Neural progenitor cell (in vitro differentiated cells): ENCODE results near the gene PER2. TPM values are rescaled to one million over a fixed set of nuclear protein-coding genes. Genes with fewer than 3 reads are reported as not detected.

ENCODE experiments used
- DNase-seq: peaks from one replicate; pipeline ENCODE4 v3.0.0-alpha.2; 2016; ENCODE audit warnings: low spot score
- H2AFZ ChIP-seq: fragments of 200-600 bp; sonication (generic); replicated peaks from 2 replicates; pipeline ENCODE4 v1.6.1; 2016; ENCODE audit warnings: antibody characterized with exemption
- H3F3A ChIP-seq: fragments of 200-600 bp; sonication (generic); 2 replicates; pipeline ENCODE4 v1.6.1; 2016; ENCODE audit warnings: antibody characterized with exemption, low read depth
- H3K27ac ChIP-seq: fragments of 200-600 bp; sonication (generic); 2 replicates; pipeline ENCODE4 v1.5.1; 2016; ENCODE audit warnings: mild to moderate bottlenecking
- H3K27me3 ChIP-seq: fragments of 200-600 bp; sonication (generic); 2 replicates; pipeline ENCODE4 v1.6.1; 2016; ENCODE audit warnings: mild to moderate bottlenecking, moderate library complexity
- H3K36me3 ChIP-seq: fragments of 200-600 bp; sonication (generic); 2 replicates; pipeline ENCODE4 v1.5.1; 2016
- H3K4me1 ChIP-seq: fragments of 200-600 bp; sonication (generic); 2 replicates; pipeline ENCODE4 v1.6.1; 2016; ENCODE audit warnings: mixed run types
- H3K4me2 ChIP-seq: fragments of 200-600 bp; sonication (generic); 2 replicates; pipeline ENCODE4 v1.6.1; 2016
- H3K4me3 ChIP-seq: fragments of 200-600 bp; sonication (generic); 2 replicates; pipeline ENCODE4 v1.5.1; 2016
- H3K79me2 ChIP-seq: fragments of 200-600 bp; sonication (generic); 2 replicates; pipeline ENCODE4 v1.6.1; 2016; ENCODE audit warnings: low read depth
- H3K9ac ChIP-seq: fragments of 200-600 bp; sonication (generic); 2 replicates; pipeline ENCODE4 v1.6.1; 2016
- H3K9me3 ChIP-seq: fragments of 200-600 bp; sonication (generic); 2 replicates; pipeline ENCODE4 v1.5.1; 2016; ENCODE audit warnings: low read depth
- H4K20me1 ChIP-seq: fragments of 200-600 bp; sonication (generic); 2 replicates; pipeline ENCODE4 v1.6.1; 2016; ENCODE audit warnings: low read depth
- H3K27ac Mint-ChIP-seq: 3 replicates; pipeline ENCODE4 v1.8.0; 2021; ENCODE audit warnings: mixed read lengths
- H3K27me3 Mint-ChIP-seq: 2 replicates; pipeline ENCODE4 v1.8.0; 2022; ENCODE audit warnings: low read depth, mild to moderate bottlenecking, inconsistent platforms, moderate library complexity, mixed read lengths; ENCODE audit not compliant: insufficient read depth
- H3K36me3 Mint-ChIP-seq: 3 replicates; pipeline ENCODE4 v1.8.0; 2021; ENCODE audit warnings: mixed read lengths
- H3K4me1 Mint-ChIP-seq: 3 replicates; pipeline ENCODE4 v1.8.0; 2021; ENCODE audit warnings: mixed read lengths
- H3K4me3 Mint-ChIP-seq: 3 replicates; pipeline ENCODE4 v1.8.0; 2021; ENCODE audit warnings: mild to moderate bottlenecking, moderate library complexity, mixed read lengths
- H3K9me3 Mint-ChIP-seq: 3 replicates; pipeline ENCODE4 v1.8.0; 2020; ENCODE audit warnings: mixed read lengths
- EZH2 ChIP-seq: fragments of 200-600 bp; sonication (generic); IDR thresholded peaks from 2 replicates; pipeline ENCODE4 v1.6.1; 2017; ENCODE audit warnings: antibody characterized with exemption, mild to moderate bottlenecking, moderate library complexity
- EZH2phosphoT487 ChIP-seq: fragments of 200-600 bp; sonication (generic); IDR thresholded peaks from 2 replicates; pipeline ENCODE4 v1.6.1; 2017; ENCODE audit warnings: antibody characterized with exemption
- total RNA-seq: library from RNA; depleted of rRNA; stranded (reverse); fragments of >200 nt; gene quantifications from 2 replicates; pipeline ENCODE4 v1.2.3, GENCODE V29; 2015; ENCODE audit warnings: low replicate concordance
- TF ChIP-seq, protein P1 (sequence below): fragments of 200-600 bp; sonication (generic); IDR thresholded peaks from 2 replicates; pipeline ENCODE4 v1.5.1; 2017; ENCODE audit warnings: antibody characterized with exemption, mild to moderate bottlenecking

The PER2 gene
- total RNA-seq, 1 donor from 2014 or later, result 1.4 TPM

DNA sequence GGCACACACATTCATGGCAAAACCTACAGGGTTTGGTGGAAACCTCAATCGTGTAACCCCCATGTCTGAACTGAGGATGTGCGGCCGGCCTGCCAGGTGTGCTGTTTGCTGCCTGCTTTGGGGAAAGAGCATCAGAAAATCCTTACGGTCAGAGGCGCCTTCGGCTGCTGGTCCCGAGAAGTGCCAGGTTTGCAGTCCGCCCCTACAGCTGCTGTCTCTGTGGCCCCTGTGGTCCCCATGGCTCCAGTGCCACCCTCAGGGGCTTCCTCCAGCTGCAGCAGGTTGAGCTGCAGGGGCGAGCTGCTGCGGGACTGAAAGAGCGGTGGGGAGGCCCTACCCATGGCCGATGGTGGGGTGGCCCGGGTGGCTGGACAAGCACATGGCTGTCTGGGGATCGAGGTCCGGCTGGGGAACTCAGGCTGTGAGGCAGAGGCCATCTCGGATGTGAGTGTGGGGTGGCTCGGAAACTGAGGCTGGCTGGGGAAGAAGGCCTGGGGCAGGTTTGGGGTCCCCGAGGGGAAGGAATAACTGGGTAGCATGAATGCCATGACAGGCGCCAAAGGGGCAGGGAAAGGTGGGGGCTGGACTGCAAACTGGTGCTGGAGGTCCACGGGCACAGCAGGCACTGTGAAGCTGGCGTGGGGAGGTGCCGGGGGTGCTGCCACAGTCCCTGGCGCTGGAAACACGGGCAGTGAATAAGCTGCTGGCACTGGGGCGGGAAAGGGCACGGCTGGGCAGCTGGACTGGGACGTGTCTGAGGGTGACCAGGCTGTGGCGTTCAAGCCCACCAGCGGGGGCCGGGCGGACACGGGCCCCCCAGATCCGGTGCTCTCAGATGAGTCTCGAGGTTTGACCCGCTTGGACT, 35.4 kb downstream of the PER2 start:
- Histone ChIP-seq H3F3A (no peaks in the 10 kb centered on the region), H3K79me2 (no peaks in the 10 kb centered on the region), H3K27me3 (no peaks in the 10 kb centered on the region), H3K27ac (no peak overlapping the region), H3K36me3 (no peaks in the 10 kb centered on the region), H3K4me2 (no peak overlapping the region), H3K9me3 (no peaks in the 10 kb centered on the region), H3K4me1 (no peaks in the 10 kb centered on the region), H2AFZ (no peak overlapping the region), H4K20me1 (peaks cover 7% of the 10 kb centered on the region), H3K4me3 (no peak overlapping the region), H3K9ac (no peak overlapping the region)
- Mint-ChIP-seq H3K27me3 (peaks cover 2% of the 10 kb centered on the region), H3K27ac (no peak overlapping the region), H3K36me3 (peaks cover 10% of the 10 kb centered on the region), H3K9me3 (no peaks in the 10 kb centered on the region), H3K4me3 (no peak overlapping the region), H3K4me1 (peaks cover 4% of the 10 kb centered on the region)
- no peak for TF ChIP-seq EZH2phosphoT487
- no peak for TF ChIP-seq EZH2
- TF ChIP-seq, protein P1, sequence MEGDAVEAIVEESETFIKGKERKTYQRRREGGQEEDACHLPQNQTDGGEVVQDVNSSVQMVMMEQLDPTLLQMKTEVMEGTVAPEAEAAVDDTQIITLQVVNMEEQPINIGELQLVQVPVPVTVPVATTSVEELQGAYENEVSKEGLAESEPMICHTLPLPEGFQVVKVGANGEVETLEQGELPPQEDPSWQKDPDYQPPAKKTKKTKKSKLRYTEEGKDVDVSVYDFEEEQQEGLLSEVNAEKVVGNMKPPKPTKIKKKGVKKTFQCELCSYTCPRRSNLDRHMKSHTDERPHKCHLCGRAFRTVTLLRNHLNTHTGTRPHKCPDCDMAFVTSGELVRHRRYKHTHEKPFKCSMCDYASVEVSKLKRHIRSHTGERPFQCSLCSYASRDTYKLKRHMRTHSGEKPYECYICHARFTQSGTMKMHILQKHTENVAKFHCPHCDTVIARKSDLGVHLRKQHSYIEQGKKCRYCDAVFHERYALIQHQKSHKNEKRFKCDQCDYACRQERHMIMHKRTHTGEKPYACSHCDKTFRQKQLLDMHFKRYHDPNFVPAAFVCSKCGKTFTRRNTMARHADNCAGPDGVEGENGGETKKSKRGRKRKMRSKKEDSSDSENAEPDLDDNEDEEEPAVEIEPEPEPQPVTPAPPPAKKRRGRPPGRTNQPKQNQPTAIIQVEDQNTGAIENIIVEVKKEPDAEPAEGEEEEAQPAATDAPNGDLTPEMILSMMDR, result no peak
- DNase-seq, result no peak

DNA sequence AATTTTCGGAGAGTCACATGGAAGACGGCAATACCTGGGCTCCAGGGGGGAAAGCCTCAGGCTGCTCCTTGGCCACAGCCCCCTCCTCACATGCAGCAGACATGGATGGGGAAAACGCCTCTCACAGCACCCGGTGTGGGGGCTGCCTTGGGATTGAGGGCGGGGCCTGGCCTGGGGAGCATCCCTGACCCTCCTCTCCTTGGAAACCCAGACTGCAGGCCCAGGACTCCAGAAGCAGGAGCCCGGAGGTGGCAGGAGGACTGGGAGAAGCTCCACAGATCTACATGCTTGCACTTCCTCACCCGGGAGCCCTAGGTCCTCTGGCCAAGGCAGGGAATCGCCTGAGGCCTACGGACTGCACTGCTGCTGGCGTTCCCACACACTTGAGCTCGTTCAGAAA, 36.4 kb downstream of the PER2 start:
- Mint-ChIP-seq H3K36me3 (peaks cover 13% of the 10 kb centered on the region), H3K9me3 (no peaks in the 10 kb centered on the region), H3K27ac (no peak overlapping the region), H3K4me1 (peaks cover 4% of the 10 kb centered on the region), H3K27me3 (peaks cover 2% of the 10 kb centered on the region), H3K4me3 (no peak overlapping the region)
- H3K4me1 ChIP-seq, result no peaks in the 10 kb centered on the region
- H3K79me2 ChIP-seq, result no peaks in the 10 kb centered on the region
- peaks cover 6% of the 10 kb centered on the region for H4K20me1 ChIP-seq
- TF ChIP-seq EZH2phosphoT487 (no peak), EZH2 (no peak)
- TF ChIP-seq, protein P1, result no peak
- H3K4me2 ChIP-seq, result no peak overlapping the region
- no peak overlapping the region for H2AFZ ChIP-seq
- no peak overlapping the region for H3K27ac ChIP-seq
- no peaks in the 10 kb centered on the region for H3K27me3 ChIP-seq
- H3K36me3 ChIP-seq, result no peaks in the 10 kb centered on the region
- H3K9me3 ChIP-seq, result no peaks in the 10 kb centered on the region
- H3K9ac ChIP-seq, result no peak overlapping the region
- no peak for DNase-seq
- no peak overlapping the region for H3K4me3 ChIP-seq
- H3F3A ChIP-seq, result no peaks in the 10 kb centered on the region

DNA sequence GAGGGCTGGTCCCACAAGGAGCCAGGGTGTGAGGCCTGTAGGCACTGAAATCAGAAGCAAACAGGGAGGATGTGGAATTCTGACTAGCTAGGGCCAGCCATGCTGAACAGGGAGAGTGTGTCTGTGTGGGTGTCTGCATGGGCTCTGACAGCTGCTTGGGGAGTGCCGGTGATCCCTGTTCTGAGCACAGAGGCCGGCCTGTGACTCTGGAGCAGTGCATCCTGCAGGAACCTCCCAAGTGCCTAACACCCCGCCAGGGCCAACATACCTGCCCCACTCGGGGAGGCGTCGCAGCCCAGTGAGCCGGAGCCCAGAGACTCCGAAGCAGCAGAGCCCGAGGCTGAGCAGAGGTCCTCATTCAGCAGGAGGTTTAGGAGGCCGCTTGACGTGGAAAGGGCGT, 37.1 kb downstream of the PER2 start:
- no peak overlapping the region for H3K4me3 Mint-ChIP-seq
- peaks cover 1% of the 10 kb centered on the region for H3K4me1 Mint-ChIP-seq
- H3K9ac ChIP-seq, result no peak overlapping the region
- TF ChIP-seq EZH2, result no peak
- TF ChIP-seq, protein P1, result no peak
- TF ChIP-seq EZH2phosphoT487, result no peak
- no peak overlapping the region for H3K4me3 ChIP-seq
- no peaks in the 10 kb centered on the region for H3K4me1 ChIP-seq
- peaks cover 14% of the 10 kb centered on the region for H3K36me3 Mint-ChIP-seq
- no peak overlapping the region for H3K27ac Mint-ChIP-seq
- no peaks in the 10 kb centered on the region for H3F3A ChIP-seq
- peaks cover 2% of the 10 kb centered on the region for H3K27me3 Mint-ChIP-seq
- H3K27me3 ChIP-seq, result no peaks in the 10 kb centered on the region
- DNase-seq, result no peak
- H3K27ac ChIP-seq, result no peak overlapping the region
- H3K4me2 ChIP-seq, result no peak overlapping the region
- no peaks in the 10 kb centered on the region for H3K79me2 ChIP-seq
- H2AFZ ChIP-seq, result no peak overlapping the region
- H3K9me3 Mint-ChIP-seq, result no peaks in the 10 kb centered on the region
- peaks cover 4% of the 10 kb centered on the region for H4K20me1 ChIP-seq
- H3K9me3 ChIP-seq, result no peaks in the 10 kb centered on the region
- H3K36me3 ChIP-seq, result no peaks in the 10 kb centered on the region
